Lung (tissue), 12 donors: Measurements from ENCODE around the gene MCTP2. TPM values are rescaled to one million over a fixed set of nuclear protein-coding genes. Genes with fewer than 3 reads are reported as not detected.

Source experiments
- ATAC-seq: fragments of 200-7000 bp; cut with Tn5 transposase; one replicate; pipeline ENCODE4 v1.9.1; 2020; ENCODE audit warnings: moderate number of reproducible peaks; ENCODE audit not compliant: insufficient read depth, low FRiP score
- DNase-seq, 3 donors: peaks; one replicate each; pipeline ENCODE4 v3.0.0-alpha.2; 2013 to 2017
- H3K27ac ChIP-seq, 2 donors: one replicate each; pipeline ENCODE4 v1.5.1; 2013; ENCODE audit warnings: mild to moderate bottlenecking in 2 of 2, moderate library complexity in 2 of 2, control low read depth in 1 of 2, inconsistent platforms in 1 of 2, low read depth in 1 of 2, low read length in 1 of 2
- H3K27me3 ChIP-seq, 3 donors: one replicate each; pipeline ENCODE4 v1.5.1; 2013; ENCODE audit warnings: low read length in 2 of 3; ENCODE audit not compliant: control insufficient read depth in 3 of 3, insufficient read depth in 3 of 3
- H3K36me3 ChIP-seq, 4 donors: one replicate each; pipeline ENCODE4 v1.5.1; 2013; ENCODE audit warnings: low read length in 4 of 4, mild to moderate bottlenecking in 1 of 4, moderate library complexity in 1 of 4; ENCODE audit not compliant: control insufficient read depth in 4 of 4, insufficient read depth in 4 of 4
- H3K4me1 ChIP-seq, 5 donors: one replicate each; pipeline ENCODE4 v1.5.1; 2013; ENCODE audit warnings: low read length in 5 of 5, mild to moderate bottlenecking in 2 of 5, moderate library complexity in 1 of 5; ENCODE audit not compliant: control insufficient read depth in 5 of 5, insufficient read depth in 5 of 5
- H3K4me3 ChIP-seq: one replicate; pipeline ENCODE4 v1.5.1; 2013; ENCODE audit warnings: mild to moderate bottlenecking, control low read depth, moderate library complexity
- H3K9ac ChIP-seq, 2 donors: one replicate each; pipeline ENCODE4 v1.5.1; 2013; ENCODE audit warnings: low read length in 2 of 2, control low read depth in 1 of 2; ENCODE audit not compliant: insufficient read depth in 1 of 2
- H3K9me3 ChIP-seq, 4 donors: one replicate each; pipeline ENCODE4 v1.5.1; 2013; ENCODE audit warnings: low read length in 3 of 4, mild to moderate bottlenecking in 1 of 4, moderate library complexity in 1 of 4; ENCODE audit not compliant: control insufficient read depth in 4 of 4, insufficient read depth in 3 of 4
- CTCF ChIP-seq: IDR thresholded peaks from 2 replicates; pipeline ENCODE4 v1.5.1; 2012; ENCODE audit warnings: mild to moderate bottlenecking; ENCODE audit errors: control extremely low read depth, extremely low read depth
- WGBS, 2 donors: extraction: QIAGEN DNeasy Blood & Tissue Kit; methylation state at CpG; one replicate each; pipeline ENCODE4 v1.1.7; 2013; 5-methylcytosine and 5-hydroxymethylcytosine counted together
- polyA plus RNA-seq, 2 donors: library from polyadenylated mRNA; stranded (reverse); fragments of 200-250 nt; gene quantifications; one replicate each; pipeline ENCODE4 v1.2.1, GENCODE V29; 2013
- total RNA-seq, 2 donors: library from RNA; depleted of rRNA in 1 of 2; stranded (reverse); fragments of >200 nt in 1 of 2; gene quantifications; one replicate each; pipeline ENCODE4 v1.2.1, GENCODE V29; 2014 to 2021
- donor health status: control.
- donor health status: control.
- donor health status: Bipolar disorder and iron deficiency.
- donor health status: healthy.
- donor health status: DM: yes; HTN: yes; CAD: no.

MCTP2 gene
- total and polyA plus RNA-seq, 4 donors, result 3.5 to 92.5 (median 30.2) TPM

DNA sequence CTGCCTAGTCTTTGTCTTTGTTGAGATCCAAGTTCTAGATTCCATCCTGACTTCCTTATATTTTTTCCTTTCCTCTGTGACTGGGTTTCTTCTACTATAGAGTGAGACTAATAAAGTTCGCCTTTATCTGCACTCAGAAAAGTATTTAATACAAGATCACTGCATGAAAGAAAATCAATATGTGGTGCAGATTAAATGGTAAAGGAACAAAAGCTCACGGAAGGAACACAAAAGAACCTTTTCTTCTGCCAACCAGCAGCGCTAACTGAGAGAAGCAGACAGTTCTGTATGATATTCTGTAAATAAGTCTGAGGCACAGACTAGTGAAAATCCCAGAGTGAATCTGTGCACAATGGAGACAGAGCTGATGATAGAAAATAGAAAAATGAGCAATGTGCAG, 31.6 kb upstream of the MCTP2 start:
- Histone ChIP-seq H3K4me1 (no peaks in the 10 kb centered on the region), H3K27me3 (no peaks in the 10 kb centered on the region), H3K9me3 (no peaks in the 10 kb centered on the region), H3K9ac (no peak overlapping the region), H3K27ac (no peak overlapping the region), H3K4me3 (no peak overlapping the region), H3K36me3 (no peaks in the 10 kb centered on the region)
- WGBS, 2 donors, result 95 to 97% methylated on average over 3 of the region's 3 CpGs
- DNase-seq (no peak), ATAC-seq (no peak)
- no peak for TF ChIP-seq CTCF

GRCh38 chr15:94203306-94203705, 28.1 kb upstream of the MCTP2 start:
- Histone ChIP-seq H3K27ac (no peak overlapping the region), H3K9me3 (no peaks in the 10 kb centered on the region), H3K4me3 (no peak overlapping the region), H3K4me1 (no peaks in the 10 kb centered on the region), H3K36me3 (no peaks in the 10 kb centered on the region), H3K27me3 (no peaks in the 10 kb centered on the region), H3K9ac (no peak overlapping the region)
- DNase-seq, result no peak
- ATAC-seq, result no peak
- WGBS, 2 donors, result 30 to 50% methylated on average over 3 of the region's 3 CpGs
- TF ChIP-seq CTCF, result no peak

GRCh38 chr15:94205366-94205765, 26.0 kb upstream of the MCTP2 start:
- WGBS, 2 donors, result 31 to 66% methylated on average over 7 of the region's 7 CpGs
- no peak overlapping the region for H3K27ac ChIP-seq
- DNase-seq (no peak), ATAC-seq (no peak)
- no peaks in the 10 kb centered on the region for H3K36me3 ChIP-seq
- no peaks in the 10 kb centered on the region for H3K27me3 ChIP-seq
- H3K4me1 ChIP-seq, result no peaks in the 10 kb centered on the region
- TF ChIP-seq CTCF, result no peak
- H3K9ac ChIP-seq, result no peak overlapping the region
- no peaks in the 10 kb centered on the region for H3K9me3 ChIP-seq
- H3K4me3 ChIP-seq, result no peak overlapping the region

- ATAC-seq (peak; percentile 27), DNase-seq (peak in 1 of 3 donors; percentile 13)
- Histone ChIP-seq H3K4me1 (no peaks in the 10 kb centered on the region), H3K4me3 (no peak overlapping the region), H3K9ac (no peak overlapping the region), H3K27me3 (no peaks in the 10 kb centered on the region), H3K27ac (no peak overlapping the region), H3K9me3 (no peaks in the 10 kb centered on the region), H3K36me3 (no peaks in the 10 kb centered on the region)
- no peak for TF ChIP-seq CTCF
- 22 to 47% methylated on average over 11 of the region's 11 CpGs for WGBS, 2 donors
These were observed 24.7 kb upstream of the MCTP2 start for GRCh38 chr15:94206463-94207167.
